A549 (cell line): ENCODE measurements around the gene MOGAT2.

Experiments used
- ESRRA ChIP-seq: fragments of 150-350 bp; IDR thresholded peaks from 2 replicates; pipeline ENCODE4 v1.6.1; 2014; ENCODE audit warnings: mild to moderate bottlenecking, low read length, borderline replicate concordance
- RAD21 ChIP-seq, 2 experiments: fragments of >200 bp in 1 of 2; sonication (Bioruptor Twin) in 1 of 2; formaldehyde crosslinking in 1 of 2; IDR thresholded peaks in 1 of 2; conservative IDR thresholded peaks in 1 of 2; 2 replicates in 1 of 2; 3 replicates in 1 of 2; pipeline ENCODE4 v1.6.1; 2012 to 2018; ENCODE audit warnings: inconsistent platforms in 1 of 2
- RFX5 ChIP-seq: fragments of 450-650 bp; IDR thresholded peaks from 2 replicates; pipeline ENCODE4 v1.7.1; 2014; ENCODE audit warnings: antibody characterized with exemption, mild to moderate bottlenecking, moderate library complexity
- USF2 ChIP-seq: fragments of 450-650 bp; IDR thresholded peaks from 2 replicates; pipeline ENCODE4 v1.6.1; 2014; ENCODE audit warnings: antibody characterized with exemption

GRCh38 chr11:75737314-75737713 lies 19.7 kb downstream of the MOGAT2 start:
- TF ChIP-seq RAD21 (conservative IDR thresholded peaks at IDR 0.05 in 1 of 2, IDR thresholded peaks at IDR 0.05 in 1 of 2) (no peak), RFX5 (no peak), USF2 (no peak), ESRRA (no peak)
